ENCODE measurements around the gene TRIP11.

GRCh38 chr14:91935586-91935985, 104.3 kb downstream of the TRIP11 start:
- no peak for TF ChIP-seq EZH2 (IDR thresholded peaks at IDR 0.05)
- no peak for TF ChIP-seq POLR2AphosphoS5 (IDR thresholded peaks at IDR 0.05; ENCODE audit: borderline replicate concordance, low read depth, low read length)
- TF ChIP-seq FOXP2 (optimal IDR thresholded peaks at IDR 0.05; ENCODE audit: control extremely low read depth, extremely low read length, insufficient read depth), result no peak

All from SK-N-MC (cell line).